Sigmoid colon (tissue), 4 donors: ENCODE measurements around the gene IL17REL.

Experiments
- EP300 ChIP-seq, 4 donors: sonication (generic); formaldehyde crosslinking; IDR thresholded peaks; one replicate each; pipeline ENCODE4 v1.6.1; 2017; ENCODE audit warnings: antibody characterized with exemption in 4 of 4
- POLR2AphosphoS5 ChIP-seq, 4 donors: sonication (generic); formaldehyde crosslinking; IDR thresholded peaks; one replicate each; pipeline ENCODE4 v1.6.1; 2017; ENCODE audit warnings: antibody characterized with exemption in 4 of 4
- TF ChIP-seq, protein P1 (sequence below), 4 experiments: fragments of 450-650 bp in 3 of 4; fragments of 200-600 bp in 1 of 4; IDR thresholded peaks; one replicate each; pipeline ENCODE4 v1.5.1; 2016 to 2019; ENCODE audit warnings: antibody characterized with exemption in 4 of 4, mild to moderate bottlenecking in 3 of 4, moderate library complexity in 2 of 4

- TF ChIP-seq, protein P1, sequence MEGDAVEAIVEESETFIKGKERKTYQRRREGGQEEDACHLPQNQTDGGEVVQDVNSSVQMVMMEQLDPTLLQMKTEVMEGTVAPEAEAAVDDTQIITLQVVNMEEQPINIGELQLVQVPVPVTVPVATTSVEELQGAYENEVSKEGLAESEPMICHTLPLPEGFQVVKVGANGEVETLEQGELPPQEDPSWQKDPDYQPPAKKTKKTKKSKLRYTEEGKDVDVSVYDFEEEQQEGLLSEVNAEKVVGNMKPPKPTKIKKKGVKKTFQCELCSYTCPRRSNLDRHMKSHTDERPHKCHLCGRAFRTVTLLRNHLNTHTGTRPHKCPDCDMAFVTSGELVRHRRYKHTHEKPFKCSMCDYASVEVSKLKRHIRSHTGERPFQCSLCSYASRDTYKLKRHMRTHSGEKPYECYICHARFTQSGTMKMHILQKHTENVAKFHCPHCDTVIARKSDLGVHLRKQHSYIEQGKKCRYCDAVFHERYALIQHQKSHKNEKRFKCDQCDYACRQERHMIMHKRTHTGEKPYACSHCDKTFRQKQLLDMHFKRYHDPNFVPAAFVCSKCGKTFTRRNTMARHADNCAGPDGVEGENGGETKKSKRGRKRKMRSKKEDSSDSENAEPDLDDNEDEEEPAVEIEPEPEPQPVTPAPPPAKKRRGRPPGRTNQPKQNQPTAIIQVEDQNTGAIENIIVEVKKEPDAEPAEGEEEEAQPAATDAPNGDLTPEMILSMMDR (IDR thresholded peaks at IDR 0.05) = no peak
- TF ChIP-seq POLR2AphosphoS5 (IDR thresholded peaks at IDR 0.05) (no peak), EP300 (IDR thresholded peaks at IDR 0.05) (no peak)
Measured at GRCh38 chr22:50056214-50056972, 43.8 kb upstream of the IL17REL start.
